ENCODE data around the gene TIRAP.

GRCh38 chr11:126328001-126328390 lies 45.1 kb downstream of the TIRAP start:
- TF ChIP-seq POLR2A (IDR thresholded peaks at IDR 0.05; ENCODE audit: low read length) (no peak), GATA1 (IDR thresholded peaks at IDR 0.05; ENCODE audit: low read depth, low read length) (no peak)
